Uterus (tissue), 4 donors: Measurements from ENCODE around the gene TBC1D14. TPM values are rescaled to one million over a fixed set of nuclear protein-coding genes. Genes with fewer than 3 reads are reported as not detected.

Experiments
- DNase-seq, 2 donors: peaks; one replicate each; pipeline ENCODE4 v3.0.0-alpha.2; 2019 to 2020
- H3K27ac ChIP-seq, 2 donors: fragments of 200-600 bp; sonication (generic); 1 replicate in 1 of 2; 2 replicates in 1 of 2; pipeline ENCODE4 v1.5.1; 2016 to 2018
- H3K27me3 ChIP-seq, 2 donors: fragments of 200-600 bp; sonication (generic); one replicate each; pipeline ENCODE4 v1.5.1; 2018 to 2019; ENCODE audit warnings: control low read depth in 1 of 2
- H3K36me3 ChIP-seq, 2 donors: fragments of 200-600 bp; sonication (generic); one replicate each; pipeline ENCODE4 v1.5.1; 2019; ENCODE audit warnings: control low read depth in 1 of 2
- H3K4me1 ChIP-seq, 2 donors: fragments of 200-600 bp; sonication (generic); one replicate each; pipeline ENCODE4 v1.5.1; 2018 to 2019; ENCODE audit warnings: control low read depth in 1 of 2
- H3K4me3 ChIP-seq, 2 donors: fragments of 200-600 bp; sonication (generic); 1 replicate in 1 of 2; 2 replicates in 1 of 2; pipeline ENCODE4 v1.5.1; 2018 to 2019; ENCODE audit warnings: mild to moderate bottlenecking in 1 of 2
- H3K9me3 ChIP-seq, 2 donors: fragments of 200-600 bp; sonication (generic); one replicate each; pipeline ENCODE4 v1.5.1; 2019; ENCODE audit warnings: control low read depth in 1 of 2
- POLR2A ChIP-seq, 2 donors: fragments of 450-650 bp; IDR thresholded peaks; one replicate each; pipeline ENCODE4 v1.6.1; 2016; ENCODE audit warnings: antibody characterized with exemption in 2 of 2, mild to moderate bottlenecking in 1 of 2, moderate library complexity in 1 of 2
- intact Hi-C: fragments of 100-400 bp; cut with DNase I; formaldehyde crosslinking; loops from one replicate; pipeline ENCODE4 v1.15.1; 2023; ENCODE audit warnings: low total_unique reads
- total RNA-seq, 4 donors: library from RNA; depleted of rRNA in 3 of 4; stranded (reverse); fragments of >200 nt in 3 of 4; gene quantifications; one replicate each; pipeline versions ENCODE4 v1.1.0 to v1.2.4, GENCODE V29; 2014 to 2023
- TF ChIP-seq, protein P1 (sequence below), 4 experiments: fragments of 200-600 bp in 2 of 4; fragments of 450-650 bp in 2 of 4; sonication (generic) in 2 of 4; IDR thresholded peaks; one replicate each; pipeline ENCODE4 v1.5.1; 2016 to 2019; ENCODE audit warnings: antibody characterized with exemption in 4 of 4, mild to moderate bottlenecking in 2 of 4, moderate library complexity in 1 of 4
- donor health status: DM: yes; HTN: yes; CAD: no.

TBC1D14 gene
- total RNA-seq, 4 donors from 2014 or later: 16.9 to 61.2 (median 28.1) TPM

DNA sequence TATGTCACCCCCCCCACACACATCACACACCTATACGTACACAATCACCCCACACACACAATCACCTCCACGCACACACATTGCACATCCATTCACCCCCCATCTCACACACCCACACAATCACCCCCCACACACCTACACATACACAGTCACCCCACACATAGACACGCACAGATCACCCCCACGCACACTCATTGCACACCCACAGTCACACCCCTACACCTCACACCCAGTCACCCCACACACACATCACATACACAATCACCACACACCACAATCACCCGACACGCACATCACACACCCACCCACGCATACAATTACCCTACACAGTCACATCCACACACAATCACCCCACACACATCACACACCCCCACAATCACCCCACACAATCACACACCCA lies 117.7 kb downstream of the TBC1D14 start:
- Histone ChIP-seq H3K9me3 (no peaks in the 10 kb centered on the region), H3K27me3 (no peaks in the 10 kb centered on the region), H3K4me3 (no peak overlapping the region), H3K4me1 (no peaks in the 10 kb centered on the region), H3K36me3 (no peaks in the 10 kb centered on the region), H3K27ac (no peak overlapping the region)
- intact Hi-C loops: no loop called here
- TF ChIP-seq, protein P1, sequence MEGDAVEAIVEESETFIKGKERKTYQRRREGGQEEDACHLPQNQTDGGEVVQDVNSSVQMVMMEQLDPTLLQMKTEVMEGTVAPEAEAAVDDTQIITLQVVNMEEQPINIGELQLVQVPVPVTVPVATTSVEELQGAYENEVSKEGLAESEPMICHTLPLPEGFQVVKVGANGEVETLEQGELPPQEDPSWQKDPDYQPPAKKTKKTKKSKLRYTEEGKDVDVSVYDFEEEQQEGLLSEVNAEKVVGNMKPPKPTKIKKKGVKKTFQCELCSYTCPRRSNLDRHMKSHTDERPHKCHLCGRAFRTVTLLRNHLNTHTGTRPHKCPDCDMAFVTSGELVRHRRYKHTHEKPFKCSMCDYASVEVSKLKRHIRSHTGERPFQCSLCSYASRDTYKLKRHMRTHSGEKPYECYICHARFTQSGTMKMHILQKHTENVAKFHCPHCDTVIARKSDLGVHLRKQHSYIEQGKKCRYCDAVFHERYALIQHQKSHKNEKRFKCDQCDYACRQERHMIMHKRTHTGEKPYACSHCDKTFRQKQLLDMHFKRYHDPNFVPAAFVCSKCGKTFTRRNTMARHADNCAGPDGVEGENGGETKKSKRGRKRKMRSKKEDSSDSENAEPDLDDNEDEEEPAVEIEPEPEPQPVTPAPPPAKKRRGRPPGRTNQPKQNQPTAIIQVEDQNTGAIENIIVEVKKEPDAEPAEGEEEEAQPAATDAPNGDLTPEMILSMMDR (IDR thresholded peaks at IDR 0.05): no peak
- no peak for TF ChIP-seq POLR2A (IDR thresholded peaks at IDR 0.05)
- DNase-seq: no peak

DNA sequence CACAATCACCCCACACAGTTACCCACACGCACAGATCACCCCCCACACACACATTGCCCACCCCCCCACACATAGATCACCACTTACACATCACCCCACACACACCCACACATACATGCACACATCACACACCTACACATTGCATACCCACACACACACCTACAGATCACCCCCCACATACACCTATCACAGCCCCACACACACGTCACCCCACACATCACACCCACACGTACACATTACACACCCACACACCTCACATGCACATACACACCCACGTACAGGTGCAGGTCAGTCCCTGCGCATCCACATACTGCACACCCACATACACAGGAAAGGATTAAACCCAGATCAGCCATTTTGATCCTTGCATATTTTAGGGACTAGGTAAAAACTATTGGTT lies 118.3 kb downstream of the TBC1D14 start:
- H3K27ac ChIP-seq: no peak overlapping the region
- no peaks in the 10 kb centered on the region for H3K27me3 ChIP-seq
- intact Hi-C loops: no loop called here
- no peak overlapping the region for H3K4me3 ChIP-seq
- no peaks in the 10 kb centered on the region for H3K4me1 ChIP-seq
- DNase-seq: no peak
- no peak for TF ChIP-seq POLR2A (IDR thresholded peaks at IDR 0.05)
- TF ChIP-seq, protein P1 (IDR thresholded peaks at IDR 0.05): no peak
- no peaks in the 10 kb centered on the region for H3K9me3 ChIP-seq
- no peaks in the 10 kb centered on the region for H3K36me3 ChIP-seq

DNA sequence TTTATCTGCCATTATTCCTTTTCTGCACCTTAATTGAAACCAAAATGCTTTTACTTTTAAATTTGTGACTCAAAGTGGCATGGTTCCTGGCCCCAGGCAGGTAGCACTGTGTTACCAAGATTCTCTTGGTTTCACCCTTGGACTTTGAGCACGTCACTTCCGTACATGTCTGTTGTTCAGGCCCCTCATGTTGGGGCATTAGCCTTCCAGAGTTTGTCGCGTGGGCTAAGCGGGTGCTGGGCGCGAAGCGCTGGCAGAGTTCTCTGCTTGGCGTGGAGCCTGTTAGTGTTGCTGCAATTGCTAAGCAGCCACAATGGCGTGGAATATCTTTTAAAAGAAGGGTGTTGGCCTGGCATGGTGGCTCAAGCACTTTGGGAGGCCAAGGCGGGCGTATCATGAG lies 119.6 kb downstream of the TBC1D14 start:
- TF ChIP-seq, protein P1 (IDR thresholded peaks at IDR 0.05): no peak
- TF ChIP-seq POLR2A (IDR thresholded peaks at IDR 0.05): no peak
- H3K9me3 ChIP-seq: no peaks in the 10 kb centered on the region
- H3K36me3 ChIP-seq: no peaks in the 10 kb centered on the region
- no peaks in the 10 kb centered on the region for H3K4me1 ChIP-seq
- H3K27ac ChIP-seq: no peak overlapping the region
- H3K4me3 ChIP-seq: no peak overlapping the region
- no peak for DNase-seq
- H3K27me3 ChIP-seq: no peaks in the 10 kb centered on the region
- intact Hi-C loops: no loop called here

DNA sequence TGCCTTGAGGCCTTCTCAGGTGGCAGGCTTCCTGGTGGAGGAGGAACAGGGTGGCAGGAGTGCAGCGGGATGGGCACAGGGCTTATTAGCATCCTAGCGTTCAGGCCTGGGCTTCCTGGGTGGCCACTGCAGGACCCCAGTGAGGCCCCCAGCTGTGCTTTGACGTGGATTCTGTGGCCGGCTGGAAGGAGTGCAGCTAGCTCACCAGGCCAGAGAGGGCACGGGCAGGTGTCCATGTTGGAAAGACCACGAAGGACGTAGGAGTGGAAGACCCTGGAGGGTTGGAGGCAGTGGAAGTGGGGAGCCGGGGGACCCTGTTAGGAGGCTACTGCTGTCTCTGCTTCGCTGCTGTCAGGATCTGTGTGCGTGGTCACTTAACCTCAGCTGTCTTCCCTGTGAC lies 120.3 kb downstream of the TBC1D14 start:
- H3K36me3 ChIP-seq: no peaks in the 10 kb centered on the region
- no peak overlapping the region for H3K4me3 ChIP-seq
- TF ChIP-seq POLR2A (IDR thresholded peaks at IDR 0.05): no peak
- TF ChIP-seq, protein P1 (IDR thresholded peaks at IDR 0.05): no peak
- H3K27ac ChIP-seq: no peak overlapping the region
- H3K4me1 ChIP-seq: no peaks in the 10 kb centered on the region
- intact Hi-C loops: no loop called here
- DNase-seq: no peak
- no peaks in the 10 kb centered on the region for H3K27me3 ChIP-seq
- no peaks in the 10 kb centered on the region for H3K9me3 ChIP-seq

DNA sequence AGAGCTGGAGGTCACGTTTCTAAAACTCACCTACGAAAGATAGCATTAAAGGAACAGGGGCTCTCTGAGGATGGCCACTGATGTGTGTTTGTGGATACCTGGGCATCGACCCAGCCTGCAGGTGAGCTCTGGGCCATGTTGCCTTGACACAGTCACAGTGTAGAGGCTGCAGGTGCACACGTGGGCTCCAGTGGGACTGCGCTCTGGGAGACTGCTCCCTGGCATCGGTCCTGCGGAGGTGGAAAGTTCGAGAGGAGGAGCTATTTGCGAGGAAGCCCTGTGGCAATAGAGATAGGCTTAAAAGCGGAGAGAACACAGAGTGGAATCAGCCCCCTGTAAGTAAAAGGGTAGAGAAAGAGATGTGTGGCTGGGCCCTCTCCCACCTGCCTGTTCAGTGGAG lies 121.2 kb downstream of the TBC1D14 start:
- Histone ChIP-seq H3K27ac (no peak overlapping the region), H3K27me3 (no peaks in the 10 kb centered on the region), H3K4me1 (no peaks in the 10 kb centered on the region), H3K36me3 (no peaks in the 10 kb centered on the region), H3K4me3 (no peak overlapping the region), H3K9me3 (no peaks in the 10 kb centered on the region)
- intact Hi-C loops: no loop called here
- DNase-seq: no peak
- TF ChIP-seq, protein P1 (IDR thresholded peaks at IDR 0.05): no peak
- TF ChIP-seq POLR2A (IDR thresholded peaks at IDR 0.05): no peak
